NOMO-1 (cell line): ENCODE results near the gene FOXF1.

ENCODE experiments used
- DNase-seq, 2 experiments: peaks; one replicate each; lab custom pipeline; 2025; ENCODE audit not compliant: unreplicated experiment in 2 of 2; lab: John Stamatoyannopoulos, UW

Gene FOXF1

GRCh38 chr16:86503830-86504229, 6.5 kb upstream of the FOXF1 start:
- DNase-seq, result no peak

GRCh38 chr16:86504315-86505184, 5.8 kb upstream of the FOXF1 start:
- DNase-seq, result peak in 1 of 2 experiments; percentile 4

- peak in 1 of 2 experiments; percentile 25 for DNase-seq
These were observed 5.0 kb upstream of the FOXF1 start for GRCh38 chr16:86505185-86505898.

- no peak for DNase-seq
These were observed 4.1 kb upstream of the FOXF1 start for GRCh38 chr16:86505899-86506864.

- no peak for DNase-seq
These were observed 2.9 kb upstream of the FOXF1 start for GRCh38 chr16:86507173-86508027.

GRCh38 chr16:86508028-86508946, 2.0 kb upstream of the FOXF1 start:
- DNase-seq, result no peak

GRCh38 chr16:86508947-86509758, 1.2 kb upstream of the FOXF1 start:
- DNase-seq, result peak in 1 of 2 experiments; percentile 27

GRCh38 chr16:86509759-86510464, 415 bp upstream of the FOXF1 start:
- DNase-seq, result no peak

- DNase-seq, result no peak
These were observed 1.2 kb downstream of the FOXF1 start for GRCh38 chr16:86511317-86512161.

GRCh38 chr16:86512301-86512859, 2.1 kb downstream of the FOXF1 start:
- no peak for DNase-seq

GRCh38 chr16:86512860-86513470, 2.6 kb downstream of the FOXF1 start:
- no peak for DNase-seq

GRCh38 chr16:86513471-86514277, 3.3 kb downstream of the FOXF1 start:
- DNase-seq, result no peak

- no peak for DNase-seq
These were observed 4.4 kb downstream of the FOXF1 start for GRCh38 chr16:86514481-86515376.

- DNase-seq, result no peak
These were observed 5.1 kb downstream of the FOXF1 start for GRCh38 chr16:86515413-86515776.
